KOPT-K1 (cell line): ENCODE measurements around the gene BHLHE40.

Experiments
- H3K27ac ChIP-seq: fragments of 200-600 bp; sonication (generic); 2 replicates; pipeline ENCODE4 v1.5.1; 2016; ENCODE audit warnings: antibody characterized with exemption, mild to moderate bottlenecking, low read depth, low read length; ENCODE audit not compliant: poor library complexity, severe bottlenecking
- H3K36me3 ChIP-seq: fragments of 200-600 bp; sonication (generic); 2 replicates; pipeline ENCODE4 v1.5.1; 2017; ENCODE audit warnings: antibody characterized with exemption, mild to moderate bottlenecking, low read length, moderate library complexity; ENCODE audit not compliant: insufficient read depth
- H3K9me3 ChIP-seq: fragments of 200-600 bp; sonication (generic); 2 replicates; pipeline ENCODE4 v1.5.1; 2017; ENCODE audit warnings: antibody characterized with exemption, low read length, mild to moderate bottlenecking; ENCODE audit not compliant: insufficient read depth, poor library complexity, severe bottlenecking

The BHLHE40 gene

GRCh38 chr3:4976109-4976508, 3.1 kb upstream of the BHLHE40 start:
- Histone ChIP-seq H3K27ac (peak overlapping the region; percentile 12), H3K36me3 (peaks cover 3% of the 10 kb centered on the region; the same call in 1 of the 2 replicates), H3K9me3 (peaks cover 6% of the 10 kb centered on the region)

GRCh38 chr3:4977001-4977852, 2.0 kb upstream of the BHLHE40 start:
- peaks cover 15% of the 10 kb centered on the region for H3K36me3 ChIP-seq
- H3K27ac ChIP-seq = peak overlapping the region; percentile 74
- peaks cover 3% of the 10 kb centered on the region for H3K9me3 ChIP-seq

- Histone ChIP-seq H3K36me3 (peaks cover 19% of the 10 kb centered on the region), H3K27ac (peak overlapping the region; percentile 74), H3K9me3 (no peaks in the 10 kb centered on the region)
Measured at GRCh38 chr3:4977853-4978203, 1.4 kb upstream of the BHLHE40 start.

GRCh38 chr3:4978204-4978965, 852 bp upstream of the BHLHE40 start:
- Histone ChIP-seq H3K9me3 (no peaks in the 10 kb centered on the region), H3K36me3 (peaks cover 25% of the 10 kb centered on the region), H3K27ac (peak overlapping the region; percentile 74)

GRCh38 chr3:4978966-4979427, 240 bp upstream of the BHLHE40 start:
- peaks cover 29% of the 10 kb centered on the region for H3K36me3 ChIP-seq
- no peaks in the 10 kb centered on the region for H3K9me3 ChIP-seq
- peak overlapping the region; percentile 77 for H3K27ac ChIP-seq

- Histone ChIP-seq H3K36me3 (peaks cover 29% of the 10 kb centered on the region), H3K27ac (peak overlapping the region; percentile 77), H3K9me3 (no peaks in the 10 kb centered on the region)
Measured at GRCh38 chr3:4980229-4981203, 1.3 kb downstream of the BHLHE40 start.

- no peak overlapping the region for H3K27ac ChIP-seq
- H3K9me3 ChIP-seq = no peaks in the 10 kb centered on the region
- H3K36me3 ChIP-seq = peaks cover 29% of the 10 kb centered on the region
Measured at GRCh38 chr3:4981294-4981664, 2.0 kb downstream of the BHLHE40 start.

- H3K36me3 ChIP-seq = peaks cover 29% of the 10 kb centered on the region
- no peaks in the 10 kb centered on the region for H3K9me3 ChIP-seq
- no peak overlapping the region for H3K27ac ChIP-seq
Measured at GRCh38 chr3:4981665-4982494, 2.6 kb downstream of the BHLHE40 start.

GRCh38 chr3:4982773-4983738, 3.8 kb downstream of the BHLHE40 start:
- Histone ChIP-seq H3K36me3 (peaks cover 29% of the 10 kb centered on the region), H3K9me3 (no peaks in the 10 kb centered on the region), H3K27ac (peak overlapping the region; percentile 57)

- Histone ChIP-seq H3K36me3 (peaks cover 29% of the 10 kb centered on the region), H3K9me3 (no peaks in the 10 kb centered on the region), H3K27ac (peak overlapping the region; percentile 57)
Measured at GRCh38 chr3:4983739-4984510, 4.7 kb downstream of the BHLHE40 start.

- no peaks in the 10 kb centered on the region for H3K9me3 ChIP-seq
- peaks cover 29% of the 10 kb centered on the region for H3K36me3 ChIP-seq
- H3K27ac ChIP-seq = peak overlapping the region; percentile 57
Measured at GRCh38 chr3:4984511-4984864, 5.3 kb downstream of the BHLHE40 start.

GRCh38 chr3:4985330-4986174, 6.3 kb downstream of the BHLHE40 start:
- no peaks in the 10 kb centered on the region for H3K9me3 ChIP-seq
- H3K27ac ChIP-seq = peak overlapping the region; percentile 60
- peaks cover 28% of the 10 kb centered on the region for H3K36me3 ChIP-seq
